HCT116 (cell line): ENCODE data around the gene GNRH2. TPM values are rescaled to one million over a fixed set of nuclear protein-coding genes. Genes with fewer than 3 reads are reported as not detected.

Source experiments
- ATAC-seq: fragments of 200-7000 bp; cut with Tn5 transposase; 2 replicates; pipeline ENCODE4 v1.9.1; 2020; ENCODE audit warnings: mild to moderate bottlenecking, moderate library complexity
- BruUV-seq: library from RNA; stranded (reverse); fragments of 400-500 nt; replicated peaks from 2 replicates; lab custom pipeline; 2021; lab: Mats Ljungman, UMichigan
- CTCF ChIA-PET: fragments of 300-600 bp; sonication (Branson Sonifier 250); formaldehyde crosslinking; loops from one replicate; lab custom pipeline; 2021; ENCODE audit warnings: antibody characterized with exemption; lab: Charles Lee
- POLR2A ChIA-PET: fragments of 300-600, 350-600 bp; sonication (Branson Sonifier 250); formaldehyde crosslinking; loops from one replicate; lab custom pipeline; 2021; ENCODE audit warnings: antibody characterized with exemption; lab: Charles Lee
- RAD21 ChIA-PET, 2 experiments: fragments of 300-600 bp; sonication (Branson Sonifier 250); formaldehyde crosslinking; loops; one replicate each; lab custom pipeline; 2023; ENCODE audit warnings: low total read pairs in 2 of 2; ENCODE audit not compliant: uncharacterized antibody in 2 of 2, unreplicated experiment in 2 of 2, low non-redundant PET in 1 of 2; lab: Charles Lee
- DNase-seq: peaks from one replicate; pipeline ENCODE4 v3.0.0-alpha.2; 2010; ENCODE audit warnings: low read depth, low spot score
- H2AFZ ChIP-seq: fragments of 200-600 bp; shearing (Covaris generic), sonication (generic); 2 replicates; pipeline ENCODE4 v1.6.1; 2017; ENCODE audit warnings: low read depth, mixed run types, mixed read lengths, antibody characterized with exemption, low read length; ENCODE audit not compliant: poor library complexity, severe bottlenecking
- H3K27ac ChIP-seq: 2 replicates; pipeline ENCODE4 v1.5.1; 2012; ENCODE audit warnings: low read depth, low read length
- H3K27me3 ChIP-seq: fragments of 200-600 bp; sonication (generic); 2 replicates; pipeline ENCODE4 v1.6.1; 2016; ENCODE audit warnings: mixed run types, low read length, mixed read lengths; ENCODE audit not compliant: insufficient read depth
- H3K36me3 ChIP-seq, 2 experiments: fragments of 200-500 bp in 1 of 2; fragments of 200-600 bp in 1 of 2; sonication (Bioruptor generic) in 1 of 2; sonication (generic) in 1 of 2; 2 replicates each; pipeline versions ENCODE4 v1.5.1 to v1.6.1; 2014 to 2016; ENCODE audit warnings: low read length in 2 of 2, inconsistent platforms in 1 of 2, mixed read lengths in 1 of 2, mixed run types in 1 of 2; ENCODE audit not compliant: insufficient read depth in 2 of 2, control insufficient read depth in 1 of 2
- H3K4me1 ChIP-seq, 2 experiments: fragments of 200-600 bp in 1 of 2; sonication (generic) in 1 of 2; 2 replicates each; pipeline versions ENCODE4 v1.5.1 to v1.6.1; 2012 to 2017; ENCODE audit warnings: low read length in 2 of 2, inconsistent platforms in 1 of 2, mild to moderate bottlenecking in 1 of 2, mixed read lengths in 1 of 2, mixed run types in 1 of 2, moderate library complexity in 1 of 2; ENCODE audit not compliant: insufficient read depth in 2 of 2, control insufficient read depth in 1 of 2
- H3K4me2 ChIP-seq: fragments of 200-600 bp; sonication (generic); 2 replicates; pipeline ENCODE4 v1.6.1; 2017; ENCODE audit warnings: mixed run types, low read length, mixed read lengths
- H3K4me3 ChIP-seq, 2 experiments: fragments of 200-600 bp in 1 of 2; sonication (generic) in 1 of 2; replicated peaks in 1 of 2; 2 replicates each; pipeline ENCODE4 v1.5.1; 2011 to 2016; ENCODE audit warnings: low read length in 2 of 2, control low read depth in 1 of 2, low read depth in 1 of 2, mild to moderate bottlenecking in 1 of 2, mixed read lengths in 1 of 2, mixed run types in 1 of 2
- H3K79me2 ChIP-seq: fragments of 200-600 bp; sonication (generic); 2 replicates; pipeline ENCODE4 v1.6.1; 2017; ENCODE audit warnings: mild to moderate bottlenecking, mixed run types, low read length, moderate library complexity, mixed read lengths; ENCODE audit not compliant: insufficient read depth
- H3K9ac ChIP-seq: fragments of 200-600 bp; sonication (generic); 2 replicates; pipeline ENCODE4 v1.6.1; 2016; ENCODE audit warnings: low read length, mixed read lengths
- H3K9me2 ChIP-seq: fragments of 200-600 bp; sonication (generic), shearing (Covaris generic); 2 replicates; pipeline ENCODE4 v1.6.1; 2017; ENCODE audit warnings: mixed run types, mild to moderate bottlenecking, moderate library complexity; ENCODE audit not compliant: insufficient read depth
- H3K9me3 ChIP-seq, 2 experiments: fragments of 200-500 bp in 1 of 2; fragments of 200-600 bp in 1 of 2; sonication (Bioruptor generic) in 1 of 2; sonication (generic) in 1 of 2; 2 replicates each; pipeline ENCODE4 v1.6.1; 2014 to 2017; ENCODE audit warnings: low read length in 2 of 2, mixed read lengths in 2 of 2, inconsistent platforms in 1 of 2, low read depth in 1 of 2, mild to moderate bottlenecking in 1 of 2, mixed run types in 1 of 2, moderate library complexity in 1 of 2; ENCODE audit not compliant: control insufficient read depth in 1 of 2, insufficient read depth in 1 of 2
- H4K20me1 ChIP-seq: fragments of 200-600 bp; sonication (generic), shearing (Covaris generic); 2 replicates; pipeline ENCODE4 v1.6.1; 2017; ENCODE audit warnings: mixed run types, mild to moderate bottlenecking, moderate library complexity; ENCODE audit not compliant: insufficient read depth
- CBX3 ChIP-seq: IDR thresholded peaks from 2 replicates; pipeline ENCODE4 v1.6.1; 2012; ENCODE audit warnings: low read depth
- EGR1 ChIP-seq: IDR thresholded peaks from 2 replicates; pipeline ENCODE4 v1.6.1; 2012; ENCODE audit warnings: low read depth
- ELF1 ChIP-seq: IDR thresholded peaks from 2 replicates; pipeline ENCODE4 v1.6.1; 2012; ENCODE audit warnings: low read depth, borderline replicate concordance
- EZH2phosphoT487 ChIP-seq: fragments of 200-600 bp; IDR thresholded peaks from 2 replicates; pipeline ENCODE4 v1.6.1; 2018; ENCODE audit warnings: antibody characterized with exemption, borderline replicate concordance
- FOSL1 ChIP-seq: IDR thresholded peaks from 2 replicates; pipeline ENCODE4 v1.6.1; 2012; ENCODE audit warnings: low read depth
- JUND ChIP-seq: IDR thresholded peaks from 2 replicates; pipeline ENCODE4 v1.6.1; 2012
- MAX ChIP-seq: IDR thresholded peaks from 2 replicates; pipeline ENCODE4 v1.6.1; 2012
- POLR2A ChIP-seq: IDR thresholded peaks from 2 replicates; pipeline ENCODE4 v1.7.0; 2011; ENCODE audit warnings: borderline replicate concordance; ENCODE audit not compliant: insufficient read depth, insufficient read length; ENCODE audit errors: extremely low read depth
- POLR2AphosphoS5 ChIP-seq: IDR thresholded peaks from 2 replicates; pipeline ENCODE4 v1.6.1; 2011; ENCODE audit warnings: mild to moderate bottlenecking, low read depth, low read length, moderate library complexity
- SP1 ChIP-seq: IDR thresholded peaks from 2 replicates; pipeline ENCODE4 v1.6.1; 2012; ENCODE audit warnings: low read depth
- SRF ChIP-seq: IDR thresholded peaks from 2 replicates; pipeline ENCODE4 v1.6.1; 2012; ENCODE audit warnings: low read depth
- TCF7L2 ChIP-seq: IDR thresholded peaks from 2 replicates; pipeline ENCODE4 v1.7.0; 2011; ENCODE audit warnings: borderline replicate concordance, inconsistent platforms; ENCODE audit not compliant: insufficient read depth, insufficient read length; ENCODE audit errors: extremely low read depth
- YY1 ChIP-seq: IDR thresholded peaks from 2 replicates; pipeline ENCODE4 v1.6.1; 2011; ENCODE audit warnings: low read length, low read depth, moderate library complexity, mild to moderate bottlenecking; ENCODE audit not compliant: insufficient replicate concordance; ENCODE audit errors: extremely low read depth
- ZBTB33 ChIP-seq: IDR thresholded peaks from 2 replicates; pipeline ENCODE4 v1.6.1; 2011; ENCODE audit warnings: mild to moderate bottlenecking, low read length, moderate library complexity; ENCODE audit not compliant: insufficient replicate concordance; ENCODE audit errors: extremely low read depth
- ZFX ChIP-seq: fragments of 450-650 bp; IDR thresholded peaks from 2 replicates; pipeline ENCODE4 v1.6.1; 2017
- ZNF274 ChIP-seq: fragments of 200-500 bp; sonication (Bioruptor generic); IDR thresholded peaks from 2 replicates; pipeline ENCODE4 v1.6.1; 2014; ENCODE audit warnings: mild to moderate bottlenecking, low read depth, low read length, inconsistent platforms
- intact Hi-C: fragments of 100-400 bp; cut with micrococcal nuclease; formaldehyde crosslinking; loops from 2 replicates; pipeline ENCODE4 v1.10.0; 2022
- total RNA-seq: library from RNA; stranded (reverse); gene quantifications from one replicate; pipeline ENCODE4 v1.2.1, GENCODE V29; 2021; ENCODE audit not compliant: unreplicated experiment

GNRH2 gene
- total RNA-seq, 1 experiment from 2014 or later: 0.32 TPM

GRCh38 chr20:3084283-3084985 is 41.0 kb downstream of the GNRH2 start, which contains the start of gene AVP:
AVP (minus strand) TSS chr20:3084724; CDS start chr20:3084674, 50 bp downstream.
- Histone ChIP-seq H3K27ac (no peak within 1 kb of the TSS), H3K9me2 (no peaks in the 10 kb centered on the region), H2AFZ (no peak within 1 kb of the TSS), H3K79me2 (no peaks in the 10 kb centered on the region), H3K4me3 (no peak within 1 kb of the TSS), H3K4me2 (no peak within 1 kb of the TSS), H3K9me3 (no peaks in the 10 kb centered on the region), H4K20me1 (no peaks in the 10 kb centered on the region)
- POLR2A ChIA-PET: no interaction called here
- RAD21 ChIA-PET: no interaction called here
- ATAC-seq: no peak
- CTCF ChIA-PET: no interaction called here
- no peak for TF ChIP-seq SRF
- no peak for TF ChIP-seq FOSL1
- no peak for TF ChIP-seq EGR1
- TF ChIP-seq CBX3: no peak
- TF ChIP-seq MAX: no peak
- no peak for TF ChIP-seq YY1
- TF ChIP-seq ELF1: no peak
- TF ChIP-seq ZFX: no peak
- TF ChIP-seq POLR2A: no peak
- no peak for TF ChIP-seq TCF7L2
- TF ChIP-seq, all 23 proteins: peak for 0
- Histone ChIP-seq H3K9ac (no peak within 1 kb of the TSS), H3K4me1 (peaks cover 0 to 7% of the 10 kb centered on the region in 2 experiments; a peak in 2 of 4 replicates), H3K27me3 (no peaks in the 10 kb centered on the region), H3K36me3 (no peaks in the 10 kb centered on the region)
- no peak for DNase-seq
- BruUV-seq: no TSS peak
- intact Hi-C loops: no loop called here

- Histone ChIP-seq H3K4me3 (no peak overlapping the region), H3K4me1 (peaks cover 0 to 7% of the 10 kb centered on the region in 2 experiments; a peak in 2 of 4 replicates), H3K27me3 (no peaks in the 10 kb centered on the region), H3K79me2 (no peaks in the 10 kb centered on the region), H3K4me2 (no peak overlapping the region), H3K27ac (no peak overlapping the region), H3K9ac (no peak overlapping the region), H2AFZ (no peak overlapping the region), H3K9me3 (no peaks in the 10 kb centered on the region), H3K9me2 (no peaks in the 10 kb centered on the region), H3K36me3 (no peaks in the 10 kb centered on the region), H4K20me1 (no peaks in the 10 kb centered on the region)
- intact Hi-C loops: no loop called here
- POLR2A ChIA-PET: no interaction called here
- RAD21 ChIA-PET: no interaction called here
- BruUV-seq: no TSS peak
- ATAC-seq (no peak), DNase-seq (no peak)
- CTCF ChIA-PET: no interaction called here
- TF ChIP-seq ZFX (no peak), SRF (no peak), FOSL1 (no peak), EZH2phosphoT487 (no peak), POLR2AphosphoS5 (no peak), SP1 (no peak), ZNF274 (no peak), JUND (no peak), POLR2A (no peak), ZBTB33 (no peak), EGR1 (no peak)
Observed at GRCh38 chr20:3084986-3085360, 41.6 kb downstream of the GNRH2 start.
